ENCODE results near the gene FUT1. TPM values are rescaled to one million over a fixed set of nuclear protein-coding genes. Genes with fewer than 3 reads are reported as not detected.

Gene FUT1
- total RNA-seq, 1 donor from 2014 or later: 2.9 TPM

- Histone ChIP-seq H3K79me2 (ENCODE audit: low read depth) (peaks cover 7% of the 10 kb centered on the region), H3K4me2 (no peak overlapping the region), H3K36me3 (no peaks in the 10 kb centered on the region), H3K27ac (no peak overlapping the region), H3K9me3 (ENCODE audit: low read depth) (no peaks in the 10 kb centered on the region), H3K4me3 (no peak overlapping the region), H3K9ac (no peak overlapping the region), H3K4me1 (no peaks in the 10 kb centered on the region), H3K27me3 (peaks cover 15% of the 10 kb centered on the region), H3F3A (ENCODE audit: low read depth) (peaks cover 13% of the 10 kb centered on the region), H2AFZ (replicated peaks) (no peak overlapping the region), H4K20me1 (ENCODE audit: low read depth) (no peaks in the 10 kb centered on the region)
- Mint-ChIP-seq H3K9me3 (peaks cover 1% of the 10 kb centered on the region), H3K36me3 (peaks cover 4% of the 10 kb centered on the region), H3K27ac (no peak overlapping the region), H3K4me1 (peaks cover 16% of the 10 kb centered on the region), H3K27me3 (ENCODE audit: insufficient read depth, low read depth) (peaks cover 27% of the 10 kb centered on the region), H3K4me3 (no peak overlapping the region)
- no peak for TF ChIP-seq CTCF (IDR thresholded peaks at IDR 0.05)
- no peak for DNase-seq (ENCODE audit: low spot score)
Measured at GRCh38 chr19:48756686-48757085, 4.2 kb upstream of the FUT1 start.

- Mint-ChIP-seq H3K4me1 (peaks cover 18% of the 10 kb centered on the region), H3K36me3 (peaks cover 4% of the 10 kb centered on the region), H3K4me3 (no peak overlapping the region), H3K9me3 (peaks cover 1% of the 10 kb centered on the region), H3K27me3 (ENCODE audit: insufficient read depth, low read depth) (peaks cover 32% of the 10 kb centered on the region), H3K27ac (no peak overlapping the region)
- Histone ChIP-seq H3K79me2 (ENCODE audit: low read depth) (peaks cover 12% of the 10 kb centered on the region), H3K4me3 (no peak overlapping the region), H3K36me3 (no peaks in the 10 kb centered on the region), H3K27ac (no peak overlapping the region), H2AFZ (replicated peaks) (no peak overlapping the region), H3K4me1 (no peaks in the 10 kb centered on the region), H3F3A (ENCODE audit: low read depth) (peaks cover 13% of the 10 kb centered on the region), H4K20me1 (ENCODE audit: low read depth) (no peaks in the 10 kb centered on the region), H3K27me3 (peaks cover 11% of the 10 kb centered on the region), H3K9ac (no peak overlapping the region), H3K9me3 (ENCODE audit: low read depth) (no peaks in the 10 kb centered on the region), H3K4me2 (no peak overlapping the region)
- DNase-seq (ENCODE audit: low spot score): no peak
- no peak for TF ChIP-seq CTCF (IDR thresholded peaks at IDR 0.05)
- TF ChIP-seq EZH2 (IDR thresholded peaks at IDR 0.05): no peak
- TF ChIP-seq EZH2phosphoT487 (IDR thresholded peaks at IDR 0.05): no peak
Measured at GRCh38 chr19:48756212-48756611, 3.8 kb upstream of the FUT1 start.

GRCh38 chr19:48755787-48756186, 3.3 kb upstream of the FUT1 start:
- no peak overlapping the region for H3K27ac Mint-ChIP-seq
- H3K27ac ChIP-seq: no peak overlapping the region
- peaks cover 1% of the 10 kb centered on the region for H3K9me3 Mint-ChIP-seq

More at GRCh38 chr19:48755787-48756186, 3.3 kb upstream of the FUT1 start:
- H3K36me3 Mint-ChIP-seq: peaks cover 4% of the 10 kb centered on the region
- Histone ChIP-seq H3K36me3 (no peaks in the 10 kb centered on the region), H3K9me3 (ENCODE audit: low read depth) (no peaks in the 10 kb centered on the region), H3K4me1 (no peaks in the 10 kb centered on the region), H3K9ac (no peak overlapping the region), H3F3A (ENCODE audit: low read depth) (peaks cover 13% of the 10 kb centered on the region), H3K4me2 (no peak overlapping the region), H2AFZ (replicated peaks) (no peak overlapping the region), H3K4me3 (no peak overlapping the region), H4K20me1 (ENCODE audit: low read depth) (no peaks in the 10 kb centered on the region), H3K27me3 (peaks cover 11% of the 10 kb centered on the region), H3K79me2 (ENCODE audit: low read depth) (peaks cover 16% of the 10 kb centered on the region)
- H3K27me3 Mint-ChIP-seq (ENCODE audit: insufficient read depth, low read depth): peaks cover 35% of the 10 kb centered on the region
- TF ChIP-seq CTCF (IDR thresholded peaks at IDR 0.05) (no peak), EZH2phosphoT487 (IDR thresholded peaks at IDR 0.05) (no peak), EZH2 (IDR thresholded peaks at IDR 0.05) (no peak)
- peaks cover 21% of the 10 kb centered on the region for H3K4me1 Mint-ChIP-seq
- no peak for DNase-seq (ENCODE audit: low spot score)
- H3K4me3 Mint-ChIP-seq: no peak overlapping the region

All from neural progenitor cell (in vitro differentiated cells).